Keratinocyte (primary cell): ENCODE measurements around the gene NARS2. TPM values are rescaled to one million over a fixed set of nuclear protein-coding genes. Genes with fewer than 3 reads are reported as not detected.
"Not testable (repeated sequence)": the region's sequence is repeated elsewhere in the genome, so short reads cannot be mapped to it uniquely, and the experiment has no call there.

Experiments used
- DNase-seq: peaks from one replicate; pipeline ENCODE4 v3.0.0-alpha.2; 2011; ENCODE audit warnings: low read depth, missing footprints, low spot score
- FAIRE-seq: peaks from 2 replicates; lab custom pipeline; 2011; peaks lifted over from hg19 to GRCh38; lab: Jason Lieb, UNC
- H2AFZ ChIP-seq: 2 replicates; pipeline ENCODE4 v1.6.0; 2012; ENCODE audit warnings: low read length, control low read depth, inconsistent platforms; ENCODE audit not compliant: control insufficient read depth
- H3K27ac ChIP-seq: 2 replicates; pipeline ENCODE4 v1.5.1; 2011; ENCODE audit warnings: low read length; ENCODE audit not compliant: control insufficient read depth, insufficient read depth
- H3K27me3 ChIP-seq: 3 replicates; pipeline ENCODE4 v1.6.0; 2011; ENCODE audit warnings: low read length; ENCODE audit not compliant: control insufficient read depth, insufficient read depth; ENCODE audit errors: extremely low read depth
- H3K36me3 ChIP-seq, 2 experiments: 2 replicates in 1 of 2; 3 replicates in 1 of 2; pipeline ENCODE4 v1.5.1; 2011; ENCODE audit warnings: low read length in 2 of 2, mild to moderate bottlenecking in 1 of 2; ENCODE audit not compliant: control insufficient read depth in 2 of 2, insufficient read depth in 2 of 2; ENCODE audit errors: extremely low read depth in 1 of 2
- H3K4me1 ChIP-seq: 3 replicates; pipeline ENCODE4 v1.5.1; 2011; ENCODE audit warnings: low read length; ENCODE audit not compliant: control insufficient read depth, insufficient read depth; ENCODE audit errors: extremely low read depth
- H3K4me2 ChIP-seq: 3 replicates; pipeline ENCODE4 v1.6.0; 2011; ENCODE audit warnings: low read depth, low read length; ENCODE audit not compliant: control insufficient read depth, insufficient read depth; ENCODE audit errors: extremely low read depth
- H3K4me3 ChIP-seq, 3 experiments: fragments of 200-600 bp in 1 of 3; sonication (generic) in 1 of 3; 2 replicates in 2 of 3; 3 replicates in 1 of 3; pipeline ENCODE4 v1.5.1; 2011 to 2016; ENCODE audit warnings: low read length in 3 of 3, mild to moderate bottlenecking in 3 of 3, control low read depth in 2 of 3, inconsistent platforms in 1 of 3, low read depth in 1 of 3, mixed read lengths in 1 of 3, mixed run types in 1 of 3, moderate library complexity in 1 of 3; ENCODE audit not compliant: control insufficient read depth in 2 of 3, insufficient read depth in 2 of 3; ENCODE audit errors: extremely low read depth in 1 of 3
- H3K79me2 ChIP-seq: 2 replicates; pipeline ENCODE4 v1.6.0; 2012; ENCODE audit warnings: low read length; ENCODE audit not compliant: control insufficient read depth, insufficient read depth
- H3K9ac ChIP-seq: 3 replicates; pipeline ENCODE4 v1.6.0; 2011; ENCODE audit warnings: low read length; ENCODE audit not compliant: control insufficient read depth, insufficient read depth; ENCODE audit errors: extremely low read depth
- H3K9me1 ChIP-seq: 3 replicates; pipeline ENCODE4 v1.6.0; 2011; ENCODE audit warnings: low read length; ENCODE audit not compliant: control insufficient read depth, insufficient read depth; ENCODE audit errors: extremely low read depth
- H3K9me3 ChIP-seq: 2 replicates; pipeline ENCODE4 v1.5.1; 2012; ENCODE audit warnings: low read depth, low read length; ENCODE audit not compliant: control insufficient read depth
- H4K20me1 ChIP-seq: 3 replicates; pipeline ENCODE4 v1.6.0; 2011; ENCODE audit warnings: low read length; ENCODE audit not compliant: control insufficient read depth, insufficient read depth; ENCODE audit errors: extremely low read depth
- CTCF ChIP-seq, 3 experiments: IDR thresholded peaks in 1 of 3; conservative IDR thresholded peaks in 1 of 3; optimal IDR thresholded peaks in 1 of 3; 2 replicates in 2 of 3; 3 replicates in 1 of 3; pipeline versions ENCODE3 to v1.5.1; 2011; ENCODE audit warnings: low read length in 3 of 3, mild to moderate bottlenecking in 3 of 3, moderate library complexity in 2 of 3, control low read depth in 1 of 3, inconsistent platforms in 1 of 3; ENCODE audit not compliant: insufficient read depth in 2 of 3; ENCODE audit errors: extremely low read depth in 1 of 3
- EZH2 ChIP-seq: IDR thresholded peaks from one replicate; pipeline ENCODE4 v1.6.1; 2012; ENCODE audit warnings: inconsistent platforms, mild to moderate bottlenecking, low read length, moderate library complexity
- dilution Hi-C: fragments of 300-500 bp; cut with MboI; formaldehyde crosslinking; loops from one replicate; pipeline ENCODE4 v1.7.0; 2020; ENCODE audit warnings: low sequenced_read_pairs; ENCODE audit not compliant: extremely low pct_ligation_motif_present
- polyA plus RNA-seq, 5 experiments: library from polyadenylated mRNA; depleted of rRNA in 3 of 5; stranded (reverse) in 3 of 5; stranded (forward) in 1 of 5; unstranded in 1 of 5; fragments of >200 nt; gene quantifications; 1 replicate in 1 of 5; 2 replicates in 3 of 5; 3 replicates in 1 of 5; pipeline versions ENCODE4 v1.2.1 to v1.2.3, GENCODE V29; 2011 to 2012; ENCODE audit warnings: missing spikeins in 2 of 5, low read depth in 1 of 5, low replicate concordance in 1 of 5

Gene NARS2
- polyA plus RNA-seq, 1 donor (not counting 4 experiments of a cell fraction or from before 2014, with no cell fraction given) = 28.8 TPM

GRCh38 chr11:78564490-78565467, 9.9 kb downstream of the NARS2 start:
- no peak for FAIRE-seq

DNA sequence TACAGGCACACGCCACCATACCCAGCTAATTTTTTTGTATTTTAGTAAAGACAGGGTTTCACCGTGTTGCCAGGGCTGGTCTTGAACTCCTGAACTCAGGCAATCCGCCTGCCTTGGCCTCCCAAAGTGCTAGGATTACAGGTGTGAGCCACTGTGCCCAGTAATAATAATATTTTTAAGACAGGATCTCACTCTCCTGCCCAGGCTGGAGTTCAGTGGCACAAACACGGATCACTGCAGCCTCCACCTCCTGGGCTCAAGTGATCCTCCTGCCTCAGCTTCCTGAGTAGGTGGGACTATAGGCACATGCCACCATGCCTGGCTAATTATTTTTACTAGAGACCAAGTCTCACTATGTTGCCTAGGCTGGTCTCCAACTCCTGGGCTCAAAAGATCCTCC, 10.6 kb downstream of the NARS2 start:
- H2AFZ ChIP-seq, dilution Hi-C loops, H3K27ac ChIP-seq, H3K9me3 ChIP-seq, DNase-seq, FAIRE-seq, H4K20me1 ChIP-seq, H3K9me1 ChIP-seq, H3K4me2 ChIP-seq, H3K27me3 ChIP-seq, H3K4me3 ChIP-seq, H3K9ac ChIP-seq, H3K36me3 ChIP-seq: not testable (repeated sequence)
- Histone ChIP-seq H3K79me2 (peaks cover 27% of the 10 kb centered on the region), H3K4me1 (peaks cover 35% of the 10 kb centered on the region)

More at GRCh38 chr11:78564490-78565467, 9.9 kb downstream of the NARS2 start:
- TF ChIP-seq EZH2 (no peak), CTCF (optimal IDR thresholded peaks at IDR 0.05 in 1 of 3, IDR thresholded peaks at IDR 0.05 in 1 of 3, conservative IDR thresholded peaks at IDR 0.05 in 1 of 3; ENCODE audit: extremely low read depth in 1 of 3, insufficient read depth in 2 of 3, low read length in 3 of 3) (peak in 2 of 3 experiments; percentile 36 to 42)
- Histone ChIP-seq H3K9me1 (peaks cover 4% of the 10 kb centered on the region), H2AFZ (no peak overlapping the region), H3K9ac (peak overlapping the region; percentile 5), H3K27me3 (no peaks in the 10 kb centered on the region), H3K4me1 (peaks cover 35% of the 10 kb centered on the region), H3K27ac (no peak overlapping the region), H3K4me3 (no peak overlapping the region), H3K79me2 (peaks cover 26% of the 10 kb centered on the region), H3K4me2 (no peak overlapping the region), H3K9me3 (no peaks in the 10 kb centered on the region), H4K20me1 (peaks cover 2% of the 10 kb centered on the region), H3K36me3 (peaks cover 6 to 7% of the 10 kb centered on the region in 2 experiments)
- dilution Hi-C loops = no loop called here
- no peak for DNase-seq

- H3K9me1 ChIP-seq, FAIRE-seq, H2AFZ ChIP-seq, dilution Hi-C loops, H3K27me3 ChIP-seq, DNase-seq, H3K4me2 ChIP-seq, H3K9ac ChIP-seq, H4K20me1 ChIP-seq, H3K36me3 ChIP-seq, H3K4me3 ChIP-seq, H3K27ac ChIP-seq, H3K9me3 ChIP-seq: not testable (repeated sequence)
- peaks cover 27% of the 10 kb centered on the region for H3K79me2 ChIP-seq
- H3K4me1 ChIP-seq = peaks cover 33% of the 10 kb centered on the region
Observed at GRCh38 chr11:78563090-78563489, 11.6 kb downstream of the NARS2 start.
